NCI-H526 treated with DMSO at 0.1 percent for 48 hours (cell line): ENCODE measurements around the gene UGT1A6.
"Not testable (repeated sequence)": the region's sequence is repeated elsewhere in the genome, so short reads cannot be mapped to it uniquely, and the experiment has no call there.

Experiments used
- DNase-seq: peaks from one replicate; lab custom pipeline; 2025; lab: John Stamatoyannopoulos, UW

Gene UGT1A6

DNA sequence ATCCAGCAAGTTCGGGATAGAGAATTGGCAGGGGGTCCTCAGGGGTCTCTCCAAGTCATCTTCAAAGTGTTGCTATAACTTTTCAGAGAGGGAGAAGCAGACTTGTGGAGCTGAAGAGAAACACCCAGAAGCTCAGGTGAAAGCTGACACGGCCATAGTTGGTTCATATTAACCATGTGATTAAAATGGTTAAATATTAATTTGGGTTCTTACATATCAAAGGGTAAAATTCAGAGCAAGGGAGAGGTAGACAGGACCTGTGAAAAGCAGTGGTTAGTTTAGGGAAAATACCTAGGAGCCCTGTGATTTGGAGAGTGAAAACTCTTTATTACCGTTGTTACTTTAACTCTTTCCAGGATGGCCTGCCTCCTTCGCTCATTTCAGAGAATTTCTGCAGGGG lies at the start of gene UGT1A6:
Gene UGT1A6, plus strand, starts transcription at position 243 of the 400 bp plus-strand sequence. Its CDS starts 115 bp downstream, at position 358.
- DNase-seq: no peak

DNA sequence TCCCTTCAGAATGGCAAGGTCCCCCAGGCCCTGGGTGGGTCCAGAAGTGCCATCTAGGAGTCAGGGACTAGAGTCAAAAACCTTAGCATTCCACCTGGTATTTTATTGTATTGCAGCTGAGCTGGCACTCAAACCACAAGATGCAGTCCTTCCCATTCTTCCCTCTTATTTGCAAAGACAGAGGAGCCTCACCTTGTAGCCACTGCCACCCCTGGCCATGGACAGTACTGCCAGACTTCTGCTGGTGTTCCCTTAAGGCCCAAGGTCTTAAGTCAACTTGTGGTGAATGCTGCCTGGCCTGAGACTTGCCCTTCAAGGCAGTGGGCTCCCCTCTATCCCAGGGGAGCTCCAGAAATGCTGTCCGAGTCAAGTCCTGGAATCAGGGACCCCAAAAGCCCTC lies 49.6 kb upstream of the UGT1A6 start:
- no peak for DNase-seq

GRCh38 chr2:233646033-233646432 lies 46.7 kb upstream of the UGT1A6 start:
- not testable (repeated sequence) for DNase-seq

DNA sequence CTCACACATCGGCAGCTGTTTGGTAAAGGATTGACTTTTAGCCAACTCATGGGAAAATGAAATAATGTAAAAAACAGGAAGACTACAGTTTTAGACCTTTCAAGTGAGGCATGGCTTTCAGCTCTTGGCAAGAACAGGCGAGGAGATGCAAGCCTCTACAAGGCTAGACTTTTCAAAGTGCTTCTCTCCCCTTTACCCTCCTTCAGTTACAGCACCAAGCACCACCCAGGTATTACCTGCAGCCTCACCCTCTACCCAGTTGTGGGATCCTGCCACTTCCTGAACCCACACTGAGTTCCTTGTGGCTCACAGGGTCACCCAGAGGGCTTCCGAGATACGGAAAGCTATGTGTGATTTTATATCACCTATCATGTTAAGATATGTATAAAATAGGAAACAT lies 41.7 kb upstream of the UGT1A6 start:
- DNase-seq: no peak

- DNase-seq: no peak
Measured at GRCh38 chr2:233651430-233651829, 41.3 kb upstream of the UGT1A6 start.

GRCh38 chr2:233654501-233654900 lies 38.2 kb upstream of the UGT1A6 start:
- DNase-seq: no peak

- DNase-seq: no peak
Measured at GRCh38 chr2:233655043-233655442, 37.6 kb upstream of the UGT1A6 start.

- DNase-seq: not testable (repeated sequence)
Measured at GRCh38 chr2:233655943-233656342, 36.7 kb upstream of the UGT1A6 start.

DNA sequence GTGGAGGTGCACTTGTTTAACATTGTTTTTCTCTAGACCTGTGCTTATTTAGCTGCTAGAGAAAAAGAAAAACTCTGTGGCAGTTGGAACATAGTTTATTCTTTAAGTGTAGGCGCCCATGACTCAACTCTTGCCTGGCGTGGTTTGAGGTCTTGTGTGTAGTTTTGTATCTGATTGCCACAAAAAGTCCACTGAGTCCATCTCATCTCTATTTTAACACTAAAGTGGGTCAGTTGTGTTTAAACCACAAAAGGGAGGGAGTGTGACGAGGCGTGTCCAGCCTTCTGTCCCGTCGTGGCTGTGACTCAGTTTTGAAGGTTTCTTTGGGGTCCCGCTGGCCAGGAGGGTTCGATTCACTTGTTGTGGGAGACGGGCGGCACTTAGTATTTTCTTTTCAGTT lies 36.2 kb upstream of the UGT1A6 start:
- DNase-seq: no peak

GRCh38 chr2:233658610-233659009 lies 34.1 kb upstream of the UGT1A6 start:
- DNase-seq: no peak

- no peak for DNase-seq
Measured at GRCh38 chr2:233663911-233664310, 28.8 kb upstream of the UGT1A6 start.

- DNase-seq: no peak
Measured at GRCh38 chr2:233668605-233669260, 24.0 kb upstream of the UGT1A6 start.

- DNase-seq: no peak
Measured at GRCh38 chr2:233671290-233672161, 21.2 kb upstream of the UGT1A6 start, which contains the start of gene UGT1A9. UGT1A9 (plus strand) TSS chr2:233671898; CDS start chr2:233671935, 37 bp downstream.

DNA sequence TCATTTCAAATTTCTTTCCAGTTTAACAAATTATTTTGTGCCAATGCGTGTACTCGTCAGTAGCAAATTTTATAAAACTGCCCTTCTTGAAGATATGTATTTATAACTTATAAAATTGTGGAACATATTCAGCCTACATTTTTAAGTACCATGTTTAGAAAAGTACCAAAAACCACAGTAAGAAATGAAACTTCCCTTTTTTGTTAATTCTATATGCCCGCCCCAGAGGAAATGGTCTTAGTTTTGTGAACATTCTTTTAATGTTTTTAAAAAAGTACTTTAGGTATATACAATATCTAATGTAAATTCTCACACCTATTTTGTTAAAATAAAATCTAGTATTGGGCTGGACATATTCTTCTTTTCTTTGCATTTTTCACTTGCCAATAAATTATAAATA lies 19.8 kb upstream of the UGT1A6 start:
- DNase-seq: no peak

- no peak for DNase-seq
Measured at GRCh38 chr2:233673896-233674295, 18.8 kb upstream of the UGT1A6 start.

- DNase-seq: no peak
Measured at GRCh38 chr2:233674314-233674713, 18.4 kb upstream of the UGT1A6 start.

DNA sequence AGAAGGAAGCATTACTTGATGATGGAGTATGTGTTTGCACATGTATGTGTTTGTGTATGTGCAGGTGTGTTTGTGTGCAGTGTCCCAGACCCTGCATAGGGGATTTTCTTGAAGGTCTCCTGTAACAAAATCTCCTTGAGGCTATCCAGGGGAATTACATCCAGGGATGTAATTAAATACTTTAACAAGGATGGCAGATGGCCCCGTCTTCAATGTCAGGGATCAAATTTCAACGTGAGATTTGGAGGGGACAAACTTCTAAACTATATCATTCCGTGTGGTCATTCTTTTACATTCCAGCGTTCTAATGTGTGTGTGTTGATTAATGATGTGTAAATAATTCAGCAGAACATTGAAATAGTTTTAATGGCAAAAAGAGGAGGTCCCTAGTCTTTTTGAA lies 17.7 kb upstream of the UGT1A6 start:
- no peak for DNase-seq

DNA sequence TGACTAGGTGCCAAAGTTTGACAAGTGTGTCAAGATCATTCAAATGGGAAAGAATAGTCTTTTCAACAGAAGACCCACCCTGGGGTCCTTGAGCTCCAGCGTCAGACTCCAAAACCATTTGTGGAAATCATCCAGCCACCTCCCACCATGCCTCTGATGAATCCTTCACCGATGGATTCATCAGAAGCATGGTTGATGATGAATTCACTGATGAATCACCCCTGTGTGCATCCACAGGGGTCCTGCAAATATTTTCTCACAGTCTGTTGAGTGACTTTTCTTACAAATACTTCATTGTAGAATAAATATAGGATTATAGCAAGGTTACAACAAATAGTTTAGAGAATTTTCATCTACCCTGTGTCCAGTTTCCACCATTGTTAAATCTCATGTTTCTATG lies 16.6 kb upstream of the UGT1A6 start:
- DNase-seq: no peak

GRCh38 chr2:233679196-233679595 lies 13.5 kb upstream of the UGT1A6 start:
- DNase-seq: no peak

DNA sequence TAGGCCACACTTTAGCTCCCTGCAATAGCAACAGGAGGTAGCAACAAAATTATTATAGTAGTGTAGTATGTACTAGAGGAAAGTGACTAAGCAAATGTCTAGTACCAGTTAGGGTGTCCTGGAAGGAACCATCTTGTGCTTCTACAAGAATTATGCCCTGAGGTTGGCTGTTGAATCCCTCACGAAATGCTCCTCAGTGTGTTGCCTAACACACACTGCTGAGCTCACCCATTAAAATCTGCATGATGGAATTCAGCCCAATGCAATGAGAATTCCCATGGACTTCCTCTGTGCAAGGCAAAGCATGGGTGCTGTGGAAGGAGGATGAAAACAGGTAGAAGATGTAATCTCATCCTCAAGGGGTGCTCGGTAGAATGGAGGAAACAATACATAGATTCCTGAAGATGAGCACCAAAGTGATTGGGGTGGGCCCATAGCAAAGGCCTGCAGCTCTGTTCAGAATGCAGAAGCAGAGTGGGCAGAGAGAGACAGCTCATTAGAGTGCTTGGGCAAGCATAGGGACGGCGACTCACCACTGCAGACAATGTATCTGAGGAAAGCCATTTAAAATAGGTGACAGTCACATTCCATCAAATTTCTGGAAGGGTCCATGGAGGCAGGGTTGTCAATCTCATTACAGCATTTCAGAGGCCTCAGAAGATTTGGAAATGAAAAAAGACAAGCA lies 12.2 kb upstream of the UGT1A6 start:
- DNase-seq: no peak

- no peak for DNase-seq
Measured at GRCh38 chr2:233681521-233682099, 11.1 kb upstream of the UGT1A6 start, which contains the start of gene UGT1A7. UGT1A7 (plus strand) TSS chr2:233681901; CDS start chr2:233681938, 37 bp downstream.

- DNase-seq: no peak
Measured at GRCh38 chr2:233684640-233685039, 8.1 kb upstream of the UGT1A6 start.
